Muscle of arm (tissue), 12 donors: ENCODE data around the gene ALOX15. TPM values are rescaled to one million over a fixed set of nuclear protein-coding genes. Genes with fewer than 3 reads are reported as not detected.
"Not testable (repeated sequence)": the region's sequence is repeated elsewhere in the genome, so short reads cannot be mapped to it uniquely, and the experiment has no call there.

Experiments
- DNase-seq: peaks from one replicate; pipeline ENCODE4 v3.0.0-alpha.2; 2013
- polyA plus RNA-seq, 12 donors: library from polyadenylated mRNA; unstranded; fragments of 120-200 nt; gene quantifications; one replicate each; pipeline ENCODE4 v1.2.1, GENCODE V29; 2013; ENCODE audit not compliant: insufficient read length in 12 of 12

Gene ALOX15
- polyA plus RNA-seq, 12 donors = 0.19 to 2.0 (median 0.41) TPM; not detected in 2

- DNase-seq = no peak
Measured at GRCh38 chr17:4594406-4594805, 47.1 kb downstream of the ALOX15 start.

- no peak for DNase-seq
Measured at GRCh38 chr17:4593021-4593421, 48.5 kb downstream of the ALOX15 start.

GRCh38 chr17:4592240-4593005 lies 49.1 kb downstream of the ALOX15 start:
- no peak for DNase-seq

- no peak for DNase-seq
Measured at GRCh38 chr17:4591529-4591928, 49.9 kb downstream of the ALOX15 start.

GRCh38 chr17:4590981-4591453 lies 50.5 kb downstream of the ALOX15 start:
- DNase-seq = no peak

- not testable (repeated sequence) for DNase-seq
Measured at GRCh38 chr17:4590042-4590441, 51.4 kb downstream of the ALOX15 start.

GRCh38 chr17:4588898-4589625 lies 52.4 kb downstream of the ALOX15 start:
- no peak for DNase-seq

GRCh38 chr17:4588391-4588790 lies 53.1 kb downstream of the ALOX15 start:
- DNase-seq = no peak

- DNase-seq = no peak
Measured at GRCh38 chr17:4587803-4588202, 53.7 kb downstream of the ALOX15 start.

- no peak for DNase-seq
Measured at GRCh38 chr17:4587195-4587594, 54.3 kb downstream of the ALOX15 start.

GRCh38 chr17:4586043-4586442 lies 55.4 kb downstream of the ALOX15 start:
- DNase-seq = no peak

- no peak for DNase-seq
Measured at GRCh38 chr17:4585638-4585994, 55.9 kb downstream of the ALOX15 start.

- no peak for DNase-seq
Measured at GRCh38 chr17:4584917-4585637, 56.4 kb downstream of the ALOX15 start.

- DNase-seq = no peak
Measured at GRCh38 chr17:4584101-4584916, 57.2 kb downstream of the ALOX15 start, which contains the start of gene SMTNL2. Gene SMTNL2, plus strand, starts transcription at chr17:4584529. Its CDS starts 77 bp downstream, at chr17:4584606.

- no peak for DNase-seq
Measured at GRCh38 chr17:4583782-4584100, 57.7 kb downstream of the ALOX15 start.

GRCh38 chr17:4583206-4583605 lies 58.3 kb downstream of the ALOX15 start:
- no peak for DNase-seq

GRCh38 chr17:4582691-4583090 lies 58.8 kb downstream of the ALOX15 start:
- no peak for DNase-seq

GRCh38 chr17:4582101-4582501 lies 59.4 kb downstream of the ALOX15 start:
- DNase-seq = no peak
